Body of pancreas (tissue), 4 donors: ENCODE data around the gene CLEC4C. TPM values are rescaled to one million over a fixed set of nuclear protein-coding genes. Genes with fewer than 3 reads are reported as not detected.
"Not testable (repeated sequence)": the region's sequence is repeated elsewhere in the genome, so short reads cannot be mapped to it uniquely, and the experiment has no call there.

Experiments used
- ATAC-seq: fragments of 150-250 bp; one replicate; pipeline ENCODE4 v1.9.1; 2016
- DNase-seq, 4 donors: peaks; one replicate each; pipeline ENCODE4 v3.0.0-alpha.2; 2019
- H3K27ac ChIP-seq, 4 donors: fragments of 200-600 bp; sonication (generic); 1 replicate in 3 of 4; 2 replicates in 1 of 4; pipeline versions ENCODE4 v1.5.1 to v1.6.1; 2016 to 2019; ENCODE audit warnings: mild to moderate bottlenecking in 1 of 4, mixed read lengths in 1 of 4, moderate library complexity in 1 of 4
- H3K27me3 ChIP-seq, 2 donors: fragments of 200-600 bp; sonication (generic); one replicate each; pipeline ENCODE4 v1.6.0; 2016; ENCODE audit warnings: mild to moderate bottlenecking in 1 of 2
- H3K36me3 ChIP-seq, 2 donors: fragments of 200-600 bp; sonication (generic); replicated peaks in 1 of 2; 2 replicates each; pipeline ENCODE4 v1.5.1; 2016; ENCODE audit warnings: low read depth in 2 of 2; ENCODE audit not compliant: insufficient read depth in 1 of 2
- H3K4me1 ChIP-seq: fragments of 200-600 bp; sonication (generic); one replicate; pipeline ENCODE4 v1.6.0; 2016
- H3K4me3 ChIP-seq, 2 donors: fragments of 200-600 bp; sonication (generic); 1 replicate in 1 of 2; 2 replicates in 1 of 2; pipeline ENCODE4 v1.5.1; 2016 to 2019
- H3K9me3 ChIP-seq, 3 donors: fragments of 200-600 bp; sonication (generic); 1 replicate in 2 of 3; 2 replicates in 1 of 3; pipeline ENCODE4 v1.5.1; 2016
- POLR2A ChIP-seq, 3 donors: fragments of 450-650 bp; IDR thresholded peaks; one replicate each; pipeline ENCODE4 v1.6.1; 2016; ENCODE audit warnings: antibody characterized with exemption in 3 of 3, mild to moderate bottlenecking in 2 of 3
- WGBS, 2 donors: methylation state at CpG; one replicate each; pipeline ENCODE4 v1.1.5; 2017; 5-methylcytosine and 5-hydroxymethylcytosine counted together
- intact Hi-C: fragments of 100-400 bp; cut with DNase I; formaldehyde crosslinking; loops from one replicate; pipeline ENCODE4 v1.15.1; 2023
- total RNA-seq, 2 donors: library from RNA; depleted of rRNA; stranded (reverse); fragments of >200 nt; gene quantifications; one replicate each; pipeline ENCODE4 v1.1.0, GENCODE V29; 2016
- TF ChIP-seq, protein P1 (sequence below), 7 experiments: fragments of 450-650 bp in 4 of 7; fragments of 200-600 bp in 3 of 7; sonication (generic) in 3 of 7; IDR thresholded peaks; one replicate each; pipeline ENCODE4 v1.5.1; 2016 to 2019; ENCODE audit warnings: antibody characterized with exemption in 7 of 7

Gene CLEC4C
- total RNA-seq, 2 donors from 2014 or later, result not detected

- TF ChIP-seq, protein P1, sequence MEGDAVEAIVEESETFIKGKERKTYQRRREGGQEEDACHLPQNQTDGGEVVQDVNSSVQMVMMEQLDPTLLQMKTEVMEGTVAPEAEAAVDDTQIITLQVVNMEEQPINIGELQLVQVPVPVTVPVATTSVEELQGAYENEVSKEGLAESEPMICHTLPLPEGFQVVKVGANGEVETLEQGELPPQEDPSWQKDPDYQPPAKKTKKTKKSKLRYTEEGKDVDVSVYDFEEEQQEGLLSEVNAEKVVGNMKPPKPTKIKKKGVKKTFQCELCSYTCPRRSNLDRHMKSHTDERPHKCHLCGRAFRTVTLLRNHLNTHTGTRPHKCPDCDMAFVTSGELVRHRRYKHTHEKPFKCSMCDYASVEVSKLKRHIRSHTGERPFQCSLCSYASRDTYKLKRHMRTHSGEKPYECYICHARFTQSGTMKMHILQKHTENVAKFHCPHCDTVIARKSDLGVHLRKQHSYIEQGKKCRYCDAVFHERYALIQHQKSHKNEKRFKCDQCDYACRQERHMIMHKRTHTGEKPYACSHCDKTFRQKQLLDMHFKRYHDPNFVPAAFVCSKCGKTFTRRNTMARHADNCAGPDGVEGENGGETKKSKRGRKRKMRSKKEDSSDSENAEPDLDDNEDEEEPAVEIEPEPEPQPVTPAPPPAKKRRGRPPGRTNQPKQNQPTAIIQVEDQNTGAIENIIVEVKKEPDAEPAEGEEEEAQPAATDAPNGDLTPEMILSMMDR (IDR thresholded peaks at IDR 0.05), result no peak
- TF ChIP-seq POLR2A (IDR thresholded peaks at IDR 0.05), result no peak
- Histone ChIP-seq H3K27ac (no peak overlapping the region), H3K9me3 (no peaks in the 10 kb centered on the region), H3K36me3 (no peaks in the 10 kb centered on the region), H3K27me3 (no peaks in the 10 kb centered on the region), H3K4me3 (no peak overlapping the region), H3K4me1 (no peaks in the 10 kb centered on the region)
- intact Hi-C loops, result no loop called here
- 54 to 68% methylated on average over 9 of the region's 9 CpGs for WGBS, 2 donors
- DNase-seq (no peak), ATAC-seq (no peak)
Observed at GRCh38 chr12:7758766-7759140, 11.6 kb upstream of the CLEC4C start.

DNA sequence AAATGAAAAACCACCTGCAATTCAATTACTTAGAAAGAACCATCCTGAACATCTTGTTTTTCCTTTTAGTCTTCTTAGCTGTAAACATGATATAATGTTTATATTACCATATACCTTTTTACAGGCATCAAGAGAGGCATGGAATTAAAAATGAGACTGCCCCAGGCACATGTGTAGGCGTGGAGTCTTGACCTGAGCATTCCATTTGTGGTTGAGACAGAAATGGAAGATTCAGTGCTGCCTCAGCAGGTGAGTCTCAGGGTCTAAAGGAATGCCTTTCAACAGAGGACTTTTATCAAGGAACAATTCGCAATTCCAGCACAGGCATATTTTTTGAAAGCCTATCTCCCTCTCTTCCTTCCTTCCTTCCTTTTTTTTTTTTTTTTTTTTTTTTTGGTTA is 9.8 kb upstream of the CLEC4C start:
- no peak overlapping the region for H3K27ac ChIP-seq
- no peak overlapping the region for H3K4me3 ChIP-seq
- H3K4me1 ChIP-seq, result no peaks in the 10 kb centered on the region
- no peaks in the 10 kb centered on the region for H3K36me3 ChIP-seq
- WGBS, 2 donors, result 51 to 54% methylated on average over 2 of the region's 2 CpGs
- ATAC-seq, result no peak
- no peaks in the 10 kb centered on the region for H3K27me3 ChIP-seq
- TF ChIP-seq, protein P1 (IDR thresholded peaks at IDR 0.05), result no peak
- TF ChIP-seq POLR2A (IDR thresholded peaks at IDR 0.05), result no peak
- DNase-seq, result no peak
- intact Hi-C loops, result no loop called here
- H3K9me3 ChIP-seq, result no peaks in the 10 kb centered on the region

- H3K4me3 ChIP-seq, H3K27ac ChIP-seq, DNase-seq, H3K36me3 ChIP-seq, H3K9me3 ChIP-seq, H3K27me3 ChIP-seq, ATAC-seq, intact Hi-C loops, H3K4me1 ChIP-seq: not testable (repeated sequence)
- WGBS, 2 donors, result 88 to 92% methylated on average over 9 of the region's 9 CpGs
Observed at GRCh38 chr12:7755668-7756067, 8.5 kb upstream of the CLEC4C start.

GRCh38 chr12:7751941-7752922 is 5.1 kb upstream of the CLEC4C start:
- DNase-seq, H3K27me3 ChIP-seq, H3K9me3 ChIP-seq, ATAC-seq, intact Hi-C loops, H3K36me3 ChIP-seq, H3K4me1 ChIP-seq, H3K27ac ChIP-seq, H3K4me3 ChIP-seq: not testable (repeated sequence)
- 87 to 91% methylated on average over 8 to 31 of the region's 48 CpGs for WGBS, 2 donors

GRCh38 chr12:7751394-7751793 is 4.2 kb upstream of the CLEC4C start:
- 80 to 86% methylated on average over 19 to 20 of the region's 20 CpGs for WGBS, 2 donors
- Histone ChIP-seq H3K36me3 (no peaks in the 10 kb centered on the region), H3K9me3 (no peaks in the 10 kb centered on the region)

More at GRCh38 chr12:7751394-7751793, 4.2 kb upstream of the CLEC4C start:
- no peaks in the 10 kb centered on the region for H3K27me3 ChIP-seq
- no peak overlapping the region for H3K4me3 ChIP-seq
- TF ChIP-seq, protein P1 (IDR thresholded peaks at IDR 0.05), result no peak
- no peak for TF ChIP-seq POLR2A (IDR thresholded peaks at IDR 0.05)
- no peaks in the 10 kb centered on the region for H3K4me1 ChIP-seq
- no peak for DNase-seq
- no peak overlapping the region for H3K27ac ChIP-seq
- no peak for ATAC-seq
- intact Hi-C loops, result no loop called here
